HepG2 (cell line): ENCODE results near the gene OR1I1. TPM values are rescaled to one million over a fixed set of nuclear protein-coding genes. Genes with fewer than 3 reads are reported as not detected.

Experiments used
- ATM ChIP-seq: fragments of 450-650 bp; IDR thresholded peaks from 2 replicates; pipeline ENCODE4 v1.7.1; 2017; ENCODE audit warnings: mild to moderate bottlenecking, borderline replicate concordance
- DRAP1 ChIP-seq: IDR thresholded peaks from 2 replicates; pipeline ENCODE4 v1.6.1; 2016; ENCODE audit warnings: missing genetic modification reagents, missing compliant biosample characterization
- EED ChIP-seq: sonication (generic); formaldehyde crosslinking; IDR thresholded peaks from 2 replicates; pipeline ENCODE4 v1.5.0; 2020; ENCODE audit warnings: mild to moderate bottlenecking, missing genetic modification reagents
- ETS1 ChIP-seq: sonication (generic); formaldehyde crosslinking; IDR thresholded peaks from 2 replicates; pipeline ENCODE4 v1.4.0; 2020; ENCODE audit warnings: missing genetic modification reagents
- FOXP1 ChIP-seq, 2 experiments: fragments of 450-650 bp in 1 of 2; IDR thresholded peaks; 2 replicates each; pipeline ENCODE4 v1.6.1; 2017 to 2018; ENCODE audit warnings: antibody characterized with exemption in 1 of 2
- GATAD2A ChIP-seq: IDR thresholded peaks from 2 replicates; pipeline ENCODE4 v1.6.1; 2016
- HMG20B ChIP-seq: conservative IDR thresholded peaks from 2 replicates; pipeline ENCODE4 v1.6.1; 2016; ENCODE audit warnings: missing genetic modification reagents, missing compliant biosample characterization
- HNF4A ChIP-seq: sonication (generic); formaldehyde crosslinking; IDR thresholded peaks from 2 replicates; pipeline ENCODE4 v1.4.0; 2020; ENCODE audit warnings: missing genetic modification reagents
- PHF20 ChIP-seq: sonication (generic); formaldehyde crosslinking; IDR thresholded peaks from 2 replicates; pipeline ENCODE4 v1.5.0; 2020; ENCODE audit warnings: mild to moderate bottlenecking, missing genetic modification reagents
- RAD21 ChIP-seq: fragments of 450-650 bp; formaldehyde crosslinking; IDR thresholded peaks from 2 replicates; pipeline ENCODE4 v1.5.0; 2020; ENCODE audit warnings: mild to moderate bottlenecking
- SPEN ChIP-seq: sonication (generic); formaldehyde crosslinking; IDR thresholded peaks from 2 replicates; pipeline ENCODE4 v1.5.1; 2020; ENCODE audit warnings: low read depth, mild to moderate bottlenecking, missing genetic modification reagents
- ZBTB38 ChIP-seq: sonication (generic); formaldehyde crosslinking; IDR thresholded peaks from 2 replicates; pipeline ENCODE4 v1.5.1; 2020; ENCODE audit warnings: mild to moderate bottlenecking, missing genetic modification reagents
- ZFP62 ChIP-seq: sonication (generic); formaldehyde crosslinking; IDR thresholded peaks from 2 replicates; pipeline ENCODE4 v1.4.0; 2020; ENCODE audit warnings: missing genetic modification reagents
- ZFP90 ChIP-seq: sonication (generic); formaldehyde crosslinking; IDR thresholded peaks from 2 replicates; pipeline ENCODE4 v1.8.0; 2022; ENCODE audit warnings: missing genetic modification reagents, mild to moderate bottlenecking, inconsistent platforms, borderline replicate concordance
- ZNF501 ChIP-seq: sonication (generic); formaldehyde crosslinking; IDR thresholded peaks from 2 replicates; pipeline ENCODE4 v1.5.1; 2020; ENCODE audit warnings: mild to moderate bottlenecking, moderate library complexity, missing genetic modification reagents
- ZNF570 ChIP-seq: sonication (generic); formaldehyde crosslinking; IDR thresholded peaks from 2 replicates; pipeline ENCODE4 v1.4.0; 2020; ENCODE audit warnings: mild to moderate bottlenecking, missing genetic modification reagents, borderline replicate concordance
- ZNF572 ChIP-seq: sonication (generic); formaldehyde crosslinking; IDR thresholded peaks from 2 replicates; pipeline ENCODE4 v1.5.1; 2020; ENCODE audit warnings: mild to moderate bottlenecking, missing genetic modification reagents
- ZNF605 ChIP-seq: sonication (generic); formaldehyde crosslinking; IDR thresholded peaks from 2 replicates; pipeline ENCODE4 v1.8.0; 2022; ENCODE audit warnings: mild to moderate bottlenecking, missing genetic modification reagents
- ZNF614 ChIP-seq: IDR thresholded peaks from 2 replicates; pipeline ENCODE4 v1.6.1; 2018; ENCODE audit warnings: missing biosample characterization, missing genetic modification reagents, inconsistent platforms, borderline replicate concordance
- ZNF737 ChIP-seq: sonication (generic); formaldehyde crosslinking; IDR thresholded peaks from 2 replicates; pipeline ENCODE4 v1.5.0; 2020; ENCODE audit warnings: missing genetic modification reagents, mild to moderate bottlenecking, borderline replicate concordance
- ZNF749 ChIP-seq: sonication (generic); formaldehyde crosslinking; IDR thresholded peaks from 2 replicates; pipeline ENCODE4 v1.8.0; 2022; ENCODE audit warnings: mild to moderate bottlenecking, missing genetic modification reagents, moderate library complexity, borderline replicate concordance
- polyA plus RNA-seq, 8 experiments: library from polyadenylated mRNA; depleted of rRNA in 3 of 8; stranded (reverse) in 7 of 8; unstranded in 1 of 8; fragments of >200 nt; fragmentation: Illumina TruSeq in 4 of 8; extraction: Trizol in 4 of 8; gene quantifications; 2 replicates each; pipeline versions ENCODE4 v1.2.1 to v1.2.3, GENCODE V29; 2011 to 2016; ENCODE audit warnings: low read depth in 4 of 8, missing spikeins in 1 of 8, mixed read lengths in 1 of 8; ENCODE audit not compliant: insufficient read depth in 1 of 8
- total RNA-seq, 5 experiments: library from RNA; depleted of rRNA; stranded (reverse); fragments of >200 nt; fragmentation: Illumina TruSeq; extraction: Trizol; gene quantifications; 2 replicates each; pipeline ENCODE4 v1.2.3, GENCODE V29; 2016; ENCODE audit warnings: low read depth in 1 of 5
- TF ChIP-seq, protein P1 (sequence below): sonication (generic); formaldehyde crosslinking; IDR thresholded peaks from 2 replicates; pipeline ENCODE4 v1.4.0; 2020; ENCODE audit warnings: mild to moderate bottlenecking, missing genetic modification reagents, borderline replicate concordance
- TF ChIP-seq, protein P2 (sequence below): sonication (generic); formaldehyde crosslinking; IDR thresholded peaks from 2 replicates; pipeline ENCODE4 v1.8.0; 2022; ENCODE audit warnings: missing genetic modification reagents, mild to moderate bottlenecking, borderline replicate concordance
- TF ChIP-seq, protein P3 (sequence below): sonication (generic); formaldehyde crosslinking; IDR thresholded peaks from 2 replicates; pipeline ENCODE4 v1.4.0; 2020; ENCODE audit warnings: mild to moderate bottlenecking, missing genetic modification reagents

Gene OR1I1
- total and polyA plus RNA-seq, 2 of the 13 experiments (the other 11 are each of a cell fraction or from before 2014, with no cell fraction given), result not detected

GRCh38 chr19:15108145-15108844 lies 26.3 kb downstream of the OR1I1 start (continued):
- no peak for TF ChIP-seq ETS1 (CRISPR knock-in tag)
- no peak for TF ChIP-seq ZNF749 (CRISPR knock-in tag)
- no peak for TF ChIP-seq PHF20 (CRISPR knock-in tag)
- TF ChIP-seq ZNF501 (CRISPR knock-in tag), result no peak
- TF ChIP-seq, protein P1, sequence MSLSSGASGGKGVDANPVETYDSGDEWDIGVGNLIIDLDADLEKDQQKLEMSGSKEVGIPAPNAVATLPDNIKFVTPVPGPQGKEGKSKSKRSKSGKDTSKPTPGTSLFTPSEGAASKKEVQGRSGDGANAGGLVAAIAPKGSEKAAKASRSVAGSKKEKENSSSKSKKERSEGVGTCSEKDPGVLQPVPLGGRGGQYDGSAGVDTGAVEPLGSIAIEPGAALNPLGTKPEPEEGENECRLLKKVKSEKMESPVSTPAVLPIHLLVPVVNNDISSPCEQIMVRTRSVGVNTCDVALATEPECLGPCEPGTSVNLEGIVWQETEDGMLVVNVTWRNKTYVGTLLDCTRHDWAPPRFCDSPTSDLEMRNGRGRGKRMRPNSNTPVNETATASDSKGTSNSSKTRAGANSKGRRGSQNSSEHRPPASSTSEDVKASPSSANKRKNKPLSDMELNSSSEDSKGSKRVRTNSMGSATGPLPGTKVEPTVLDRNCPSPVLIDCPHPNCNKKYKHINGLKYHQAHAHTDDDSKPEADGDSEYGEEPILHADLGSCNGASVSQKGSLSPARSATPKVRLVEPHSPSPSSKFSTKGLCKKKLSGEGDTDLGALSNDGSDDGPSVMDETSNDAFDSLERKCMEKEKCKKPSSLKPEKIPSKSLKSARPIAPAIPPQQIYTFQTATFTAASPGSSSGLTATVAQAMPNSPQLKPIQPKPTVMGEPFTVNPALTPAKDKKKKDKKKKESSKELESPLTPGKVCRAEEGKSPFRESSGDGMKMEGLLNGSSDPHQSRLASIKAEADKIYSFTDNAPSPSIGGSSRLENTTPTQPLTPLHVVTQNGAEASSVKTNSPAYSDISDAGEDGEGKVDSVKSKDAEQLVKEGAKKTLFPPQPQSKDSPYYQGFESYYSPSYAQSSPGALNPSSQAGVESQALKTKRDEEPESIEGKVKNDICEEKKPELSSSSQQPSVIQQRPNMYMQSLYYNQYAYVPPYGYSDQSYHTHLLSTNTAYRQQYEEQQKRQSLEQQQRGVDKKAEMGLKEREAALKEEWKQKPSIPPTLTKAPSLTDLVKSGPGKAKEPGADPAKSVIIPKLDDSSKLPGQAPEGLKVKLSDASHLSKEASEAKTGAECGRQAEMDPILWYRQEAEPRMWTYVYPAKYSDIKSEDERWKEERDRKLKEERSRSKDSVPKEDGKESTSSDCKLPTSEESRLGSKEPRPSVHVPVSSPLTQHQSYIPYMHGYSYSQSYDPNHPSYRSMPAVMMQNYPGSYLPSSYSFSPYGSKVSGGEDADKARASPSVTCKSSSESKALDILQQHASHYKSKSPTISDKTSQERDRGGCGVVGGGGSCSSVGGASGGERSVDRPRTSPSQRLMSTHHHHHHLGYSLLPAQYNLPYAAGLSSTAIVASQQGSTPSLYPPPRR, result no peak
- TF ChIP-seq FOXP1 (IDR thresholded peaks at IDR 0.05), result no peak
- TF ChIP-seq FOXP1 (CRISPR knock-in tag; IDR thresholded peaks at IDR 0.05), result no peak
- no peak for TF ChIP-seq EED
- no peak for TF ChIP-seq ZNF737 (CRISPR knock-in tag)
- no peak for TF ChIP-seq SPEN
- no peak for TF ChIP-seq DRAP1
- TF ChIP-seq ZFP62 (CRISPR knock-in tag), result no peak
- TF ChIP-seq, protein P2, sequence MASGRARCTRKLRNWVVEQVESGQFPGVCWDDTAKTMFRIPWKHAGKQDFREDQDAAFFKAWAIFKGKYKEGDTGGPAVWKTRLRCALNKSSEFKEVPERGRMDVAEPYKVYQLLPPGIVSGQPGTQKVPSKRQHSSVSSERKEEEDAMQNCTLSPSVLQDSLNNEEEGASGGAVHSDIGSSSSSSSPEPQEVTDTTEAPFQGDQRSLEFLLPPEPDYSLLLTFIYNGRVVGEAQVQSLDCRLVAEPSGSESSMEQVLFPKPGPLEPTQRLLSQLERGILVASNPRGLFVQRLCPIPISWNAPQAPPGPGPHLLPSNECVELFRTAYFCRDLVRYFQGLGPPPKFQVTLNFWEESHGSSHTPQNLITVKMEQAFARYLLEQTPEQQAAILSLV, result no peak
- peak; percentile 57; the same call in 1 of the 2 replicates for TF ChIP-seq ZBTB38
- TF ChIP-seq ATM, result no peak
- no peak for TF ChIP-seq ZNF614 (CRISPR knock-in tag)
- no peak for TF ChIP-seq RAD21 (CRISPR knock-in tag)
- TF ChIP-seq HMG20B (CRISPR knock-in tag), result no peak
- no peak for TF ChIP-seq ZFP90 (CRISPR knock-in tag)
- no peak for TF ChIP-seq HNF4A (CRISPR knock-in tag)
- TF ChIP-seq ZNF605, result no peak
- no peak for TF ChIP-seq ZNF570
- TF ChIP-seq, protein P3, sequence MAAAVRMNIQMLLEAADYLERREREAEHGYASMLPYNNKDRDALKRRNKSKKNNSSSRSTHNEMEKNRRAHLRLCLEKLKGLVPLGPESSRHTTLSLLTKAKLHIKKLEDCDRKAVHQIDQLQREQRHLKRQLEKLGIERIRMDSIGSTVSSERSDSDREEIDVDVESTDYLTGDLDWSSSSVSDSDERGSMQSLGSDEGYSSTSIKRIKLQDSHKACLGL (CRISPR knock-in tag), result 0 out of 2 replicates have a peak, but pooled peaks have one; percentile 5
- no peak for TF ChIP-seq GATAD2A
- no peak for TF ChIP-seq ZNF572 (CRISPR knock-in tag)
